ENCODE data around the gene AP2A1. TPM values are rescaled to one million over a fixed set of nuclear protein-coding genes. Genes with fewer than 3 reads are reported as not detected.

The AP2A1 gene
- polyA plus RNA-seq, 1 experiment = 59.1 TPM

- ChIA-PET CTCF (no interaction called here), POLR2A (interaction anchor here (0.6 kb wide), 1 partner anchor 175 kb away, joined by 4 read pairs; no protein-coding TSS in a partner anchor)
- no peak for TF ChIP-seq CTCF (IDR thresholded peaks at IDR 0.05; ENCODE audit: low read depth, low read length)
- Histone ChIP-seq H3K4me3 (ENCODE audit: low read depth, low read length) (no peak overlapping the region), H3K27ac (ENCODE audit: low read depth, low read length) (no peak overlapping the region), H3K9me3 (ENCODE audit: control insufficient read depth, insufficient read depth, low read length) (no peaks in the 10 kb centered on the region; the same call in 1 of the 2 replicates), H3K27me3 (ENCODE audit: control insufficient read depth, insufficient read depth, low read length) (no peaks in the 10 kb centered on the region)
- no peak for DNase-seq (ENCODE audit: low read depth, low spot score)
Measured at GRCh38 chr19:49835562-49835961, 68.8 kb downstream of the AP2A1 start.

- ChIA-PET POLR2A (no interaction called here), CTCF (interaction anchor here (0.5 kb wide), 1 partner anchor 889 kb away, joined by 12 read pairs; no protein-coding TSS in a partner anchor)
- DNase-seq (ENCODE audit: low read depth, low spot score) = no peak
- Histone ChIP-seq H3K27me3 (ENCODE audit: control insufficient read depth, insufficient read depth, low read length) (no peaks in the 10 kb centered on the region), H3K4me3 (ENCODE audit: low read depth, low read length) (no peak overlapping the region), H3K27ac (ENCODE audit: low read depth, low read length) (no peak overlapping the region), H3K9me3 (ENCODE audit: control insufficient read depth, insufficient read depth, low read length) (no peaks in the 10 kb centered on the region; the same call in 1 of the 2 replicates)
- TF ChIP-seq CTCF (IDR thresholded peaks at IDR 0.05; ENCODE audit: low read depth, low read length) = no peak
Measured at GRCh38 chr19:49836176-49837008, 69.6 kb downstream of the AP2A1 start.

- ChIA-PET CTCF (interaction anchor here (0.5 kb wide), 1 partner anchor 888 kb away, joined by 12 read pairs; no protein-coding TSS in a partner anchor), POLR2A (no interaction called here)
- no peak for DNase-seq (ENCODE audit: low read depth, low spot score)
- Histone ChIP-seq H3K27ac (ENCODE audit: low read depth, low read length) (no peak overlapping the region), H3K9me3 (ENCODE audit: control insufficient read depth, insufficient read depth, low read length) (no peaks in the 10 kb centered on the region; the same call in 1 of the 2 replicates), H3K4me3 (ENCODE audit: low read depth, low read length) (no peak overlapping the region), H3K27me3 (ENCODE audit: control insufficient read depth, insufficient read depth, low read length) (no peaks in the 10 kb centered on the region)
- no peak for TF ChIP-seq CTCF (IDR thresholded peaks at IDR 0.05; ENCODE audit: low read depth, low read length)
Measured at GRCh38 chr19:49837009-49837310, 70.2 kb downstream of the AP2A1 start.

GRCh38 chr19:49837425-49837824, 70.6 kb downstream of the AP2A1 start:
- ChIA-PET POLR2A (no interaction called here), CTCF (interaction anchor here (0.5 kb wide), 1 partner anchor 888 kb away, joined by 12 read pairs; no protein-coding TSS in a partner anchor)
- Histone ChIP-seq H3K4me3 (ENCODE audit: low read depth, low read length) (no peak overlapping the region), H3K27me3 (ENCODE audit: control insufficient read depth, insufficient read depth, low read length) (no peaks in the 10 kb centered on the region), H3K9me3 (ENCODE audit: control insufficient read depth, insufficient read depth, low read length) (no peaks in the 10 kb centered on the region; the same call in 1 of the 2 replicates), H3K27ac (ENCODE audit: low read depth, low read length) (no peak overlapping the region)
- no peak for TF ChIP-seq CTCF (IDR thresholded peaks at IDR 0.05; ENCODE audit: low read depth, low read length)
- no peak for DNase-seq (ENCODE audit: low read depth, low spot score)

- ChIA-PET POLR2A (interaction anchor here (0.6 kb wide), 1 partner anchor 83 kb away, joined by 3 read pairs; no protein-coding TSS in a partner anchor), CTCF (no interaction called here)
- H3K27me3 ChIP-seq (ENCODE audit: control insufficient read depth, insufficient read depth, low read length) = no peaks in the 10 kb centered on the region
- H3K4me3 ChIP-seq (ENCODE audit: low read depth, low read length) = no peak overlapping the region
- no peak for TF ChIP-seq CTCF (IDR thresholded peaks at IDR 0.05; ENCODE audit: low read depth, low read length)
- H3K27ac ChIP-seq (ENCODE audit: low read depth, low read length) = no peak overlapping the region
- H3K9me3 ChIP-seq (ENCODE audit: control insufficient read depth, insufficient read depth, low read length) = no peaks in the 10 kb centered on the region; the same call in 1 of the 2 replicates
- no peak for DNase-seq (ENCODE audit: low read depth, low spot score)
Measured at GRCh38 chr19:49838885-49839588, 72.2 kb downstream of the AP2A1 start.
